ENCODE results near the gene CCT6B.

- no peak for TF ChIP-seq CTCF (IDR thresholded peaks at IDR 0.05)
- no peak for TF ChIP-seq POLR2A (IDR thresholded peaks at IDR 0.05)
These were observed 48.8 kb upstream of the CCT6B start for GRCh38 chr17:35010093-35010492.
